H1 (cell line): Measurements from ENCODE around the gene NID1. TPM values are rescaled to one million over a fixed set of nuclear protein-coding genes. Genes with fewer than 3 reads are reported as not detected.

Source experiments
- CTCF ChIA-PET: fragments of 300-600 bp; sonication (Branson Sonifier 250); formaldehyde crosslinking; loops from one replicate; lab custom pipeline; 2021; ENCODE audit not compliant: partially characterized antibody; lab: Charles Lee
- POLR2A ChIA-PET: fragments of 300-600 bp; sonication (Branson Sonifier 250); formaldehyde crosslinking; loops from one replicate; lab custom pipeline; 2021; ENCODE audit warnings: inconsistent platforms; ENCODE audit not compliant: partially characterized antibody; lab: Charles Lee
- DNase-seq, 2 experiments: peaks; one replicate each; pipeline versions ENCODE4 v3.0.0 to v3.0.0-alpha.2; 2010 to 2022; ENCODE audit warnings: low spot score in 2 of 2, low read depth in 1 of 2, mixed read lengths in 1 of 2
- FAIRE-seq: peaks from 2 replicates; lab custom pipeline; 2011; peaks lifted over from hg19 to GRCh38; lab: Jason Lieb, UNC
- H2AFZ ChIP-seq: 2 replicates; pipeline ENCODE4 v1.8.1; 2012; ENCODE audit warnings: low read length, inconsistent platforms
- H2AK5ac ChIP-seq: 2 replicates; pipeline ENCODE4 v1.6.1; 2013; ENCODE audit warnings: low read depth, low read length
- H2BK120ac ChIP-seq: replicated peaks from 2 replicates; pipeline ENCODE3; 2013; ENCODE audit warnings: low read depth, low read length, inconsistent platforms
- H2BK12ac ChIP-seq: 2 replicates; pipeline ENCODE4 v1.6.1; 2013; ENCODE audit warnings: low read depth, low read length
- H2BK15ac ChIP-seq: 2 replicates; pipeline ENCODE4 v1.6.1; 2013; ENCODE audit warnings: low read length
- H2BK20ac ChIP-seq: 2 replicates; pipeline ENCODE4 v1.6.1; 2013; ENCODE audit warnings: low read length
- H2BK5ac ChIP-seq: 2 replicates; pipeline ENCODE4 v1.6.1; 2013; ENCODE audit warnings: low read depth, low read length
- H3K14ac ChIP-seq: 2 replicates; pipeline ENCODE4 v1.6.1; 2013; ENCODE audit warnings: inconsistent platforms; ENCODE audit not compliant: insufficient read length
- H3K18ac ChIP-seq: 2 replicates; pipeline ENCODE4 v1.6.1; 2013; ENCODE audit warnings: low read length; ENCODE audit errors: extremely low read depth
- H3K23ac ChIP-seq: 2 replicates; pipeline ENCODE4 v1.6.1; 2013; ENCODE audit warnings: inconsistent platforms; ENCODE audit not compliant: insufficient read length
- H3K23me2 ChIP-seq: 2 replicates; pipeline ENCODE4 v1.6.1; 2013; ENCODE audit warnings: low read depth, low read length
- H3K27ac ChIP-seq: 2 replicates; pipeline ENCODE4 v1.6.1; 2011; ENCODE audit warnings: low read depth, low read length, inconsistent platforms
- H3K27me3 ChIP-seq, 4 experiments: replicated peaks in 1 of 4; 1 replicate in 1 of 4; 2 replicates in 3 of 4; pipeline versions ENCODE4 v1.6.1 to v1.8.1; 2011 to 2013; ENCODE audit warnings: low read length in 3 of 4, mild to moderate bottlenecking in 3 of 4, inconsistent platforms in 2 of 4, mixed read lengths in 2 of 4, moderate library complexity in 1 of 4; ENCODE audit not compliant: control insufficient read depth in 3 of 4, insufficient read depth in 3 of 4; ENCODE audit errors: extremely low read depth in 1 of 4
- H3K36me3 ChIP-seq, 4 experiments: 2 replicates each; pipeline versions ENCODE4 v1.6.1 to v1.8.1; 2011 to 2013; ENCODE audit warnings: mild to moderate bottlenecking in 4 of 4, low read length in 3 of 4, moderate library complexity in 2 of 4, control low read depth in 1 of 4, inconsistent platforms in 1 of 4; ENCODE audit not compliant: insufficient read depth in 4 of 4, control insufficient read depth in 2 of 4
- H3K4ac ChIP-seq: replicated peaks from 2 replicates; pipeline ENCODE3; 2013; ENCODE audit warnings: low read length, low read depth, mixed read lengths, inconsistent platforms; ENCODE audit not compliant: insufficient read length
- H3K4me1 ChIP-seq, 4 experiments: replicated peaks in 1 of 4; 1 replicate in 1 of 4; 2 replicates in 3 of 4; pipeline versions ENCODE4 v1.6.1 to v1.8.1; 2011 to 2013; ENCODE audit warnings: low read length in 3 of 4, inconsistent platforms in 2 of 4, mixed read lengths in 1 of 4; ENCODE audit not compliant: insufficient read depth in 4 of 4, control insufficient read depth in 3 of 4
- H3K4me2 ChIP-seq, 2 experiments: 2 replicates each; pipeline versions ENCODE4 v1.6.1 to v1.8.1; 2011 to 2013; ENCODE audit warnings: low read depth in 2 of 2, low read length in 2 of 2, control low read depth in 1 of 2, inconsistent platforms in 1 of 2, mild to moderate bottlenecking in 1 of 2; ENCODE audit not compliant: insufficient read depth in 1 of 2
- H3K4me3 ChIP-seq, 4 experiments: fragments of 200-600, 300-600 bp in 1 of 4; sonication (generic), shearing (Covaris generic), sonication (Bioruptor Twin) in 1 of 4; 2 replicates each; pipeline versions ENCODE4 v1.5.1 to v1.8.1; 2011 to 2016; ENCODE audit warnings: low read length in 4 of 4, low read depth in 3 of 4, control low read depth in 2 of 4, inconsistent platforms in 2 of 4, mild to moderate bottlenecking in 2 of 4, mixed read lengths in 1 of 4, moderate library complexity in 1 of 4; ENCODE audit not compliant: insufficient read depth in 2 of 4; ENCODE audit errors: extremely low read depth in 1 of 4
- H3K56ac ChIP-seq: replicated peaks from 2 replicates; pipeline ENCODE3; 2013; ENCODE audit warnings: low read depth, mild to moderate bottlenecking, mixed read lengths, low read length, inconsistent platforms; ENCODE audit not compliant: insufficient read length
- H3K79me1 ChIP-seq: 2 replicates; pipeline ENCODE4 v1.6.1; 2013; ENCODE audit warnings: low read depth, low read length, control low read depth
- H3K79me2 ChIP-seq, 2 experiments: 2 replicates each; pipeline versions ENCODE4 v1.6.1 to v1.8.1; 2012 to 2013; ENCODE audit warnings: low read length in 2 of 2, mild to moderate bottlenecking in 2 of 2, inconsistent platforms in 1 of 2; ENCODE audit not compliant: insufficient read depth in 2 of 2, control insufficient read depth in 1 of 2
- H3K9ac ChIP-seq, 4 experiments: replicated peaks in 1 of 4; 1 replicate in 1 of 4; 2 replicates in 3 of 4; pipeline versions ENCODE4 v1.6.1 to v1.8.1; 2011 to 2013; ENCODE audit warnings: low read depth in 3 of 4, low read length in 3 of 4, control low read depth in 2 of 4, mild to moderate bottlenecking in 2 of 4, moderate library complexity in 2 of 4, inconsistent platforms in 1 of 4; ENCODE audit errors: extremely low read depth in 1 of 4
- H3K9me3 ChIP-seq, 2 experiments: 2 replicates each; pipeline versions ENCODE4 v1.6.1 to v1.8.1; 2012 to 2013; ENCODE audit warnings: mild to moderate bottlenecking in 2 of 2, moderate library complexity in 2 of 2, control low read depth in 1 of 2, inconsistent platforms in 1 of 2, low read depth in 1 of 2, low read length in 1 of 2, mixed read lengths in 1 of 2; ENCODE audit not compliant: insufficient read depth in 2 of 2
- H4K20me1 ChIP-seq, 2 experiments: replicated peaks in 1 of 2; 2 replicates each; pipeline versions ENCODE3 to v1.8.1; 2011 to 2013; ENCODE audit warnings: inconsistent platforms in 2 of 2, low read length in 2 of 2, mild to moderate bottlenecking in 1 of 2; ENCODE audit not compliant: insufficient read depth in 2 of 2, control insufficient read depth in 1 of 2
- H4K5ac ChIP-seq: 2 replicates; pipeline ENCODE4 v1.6.1; 2013; ENCODE audit warnings: low read length, low read depth, mixed read lengths, inconsistent platforms; ENCODE audit not compliant: insufficient read length
- H4K8ac ChIP-seq: 2 replicates; pipeline ENCODE4 v1.8.0; 2013; ENCODE audit warnings: mild to moderate bottlenecking, moderate library complexity, low read length, inconsistent platforms; ENCODE audit not compliant: insufficient read depth; ENCODE audit errors: extremely low read depth
- H4K91ac ChIP-seq: replicated peaks from 2 replicates; pipeline ENCODE3; 2013; ENCODE audit warnings: low read length, mixed read lengths, inconsistent platforms; ENCODE audit not compliant: insufficient read length
- SIX5 ChIP-seq: IDR thresholded peaks from 2 replicates; pipeline ENCODE4 v1.6.1; 2011; ENCODE audit warnings: mild to moderate bottlenecking, low read depth, low read length
- WGBS, 2 experiments: shearing (Covaris generic) in 1 of 2; methylation state at CpG; one replicate each; pipeline versions ENCODE4 v1.1.6 to v1.1.7; 2013 to 2015; ENCODE audit warnings: low lambda C conversion rate in 2 of 2, mixed read lengths in 2 of 2, inconsistent platforms in 1 of 2, low coverage in 1 of 2, missing lambda C conversion rate in 1 of 2; ENCODE audit not compliant: insufficient replicate concordance in 2 of 2, insufficient coverage in 1 of 2, insufficient read length in 1 of 2; ENCODE audit errors: extremely low coverage in 1 of 2, missing lambda C conversion rate in 1 of 2; 5-methylcytosine and 5-hydroxymethylcytosine counted together
- long read RNA-seq, 2 experiments: library from RNA in 1 of 2; library from capped mRNA in 1 of 2; stranded (forward); transcript quantifications; one replicate each; pipeline ENCODE4 v2.0.0, GENCODE V29; 2021; ENCODE audit warnings: inconsistent platforms in 1 of 2
- polyA minus RNA-seq, 3 experiments: library from RNA; depleted of rRNA, polyadenylated mRNA; stranded (reverse); fragments of >200 nt; gene quantifications; 1 replicate in 2 of 3; 2 replicates in 1 of 3; pipeline ENCODE4 v1.2.3, GENCODE V29; 2011
- polyA plus RNA-seq, 7 experiments: library from polyadenylated mRNA; depleted of rRNA in 3 of 7; stranded (reverse) in 5 of 7; unstranded in 2 of 7; fragments of >200 nt in 5 of 7; fragments of 200-250 nt in 2 of 7; gene quantifications; 1 replicate in 5 of 7; 2 replicates in 1 of 7; 4 replicates in 1 of 7; pipeline versions ENCODE4 v1.2.1 to v1.2.3, GENCODE V29; 2011 to 2013; ENCODE audit warnings: missing spikeins in 2 of 7, mixed read lengths in 2 of 7
- total RNA-seq: library from RNA; stranded (reverse); fragmentation: NEBNext Ultra II Directional; extraction: Animal tissue kit (Norgen Biotek cat#: 25700); gene quantifications from 2 replicates; pipeline ENCODE4 v1.2.1, GENCODE V29; 2021

Gene NID1, protein sequence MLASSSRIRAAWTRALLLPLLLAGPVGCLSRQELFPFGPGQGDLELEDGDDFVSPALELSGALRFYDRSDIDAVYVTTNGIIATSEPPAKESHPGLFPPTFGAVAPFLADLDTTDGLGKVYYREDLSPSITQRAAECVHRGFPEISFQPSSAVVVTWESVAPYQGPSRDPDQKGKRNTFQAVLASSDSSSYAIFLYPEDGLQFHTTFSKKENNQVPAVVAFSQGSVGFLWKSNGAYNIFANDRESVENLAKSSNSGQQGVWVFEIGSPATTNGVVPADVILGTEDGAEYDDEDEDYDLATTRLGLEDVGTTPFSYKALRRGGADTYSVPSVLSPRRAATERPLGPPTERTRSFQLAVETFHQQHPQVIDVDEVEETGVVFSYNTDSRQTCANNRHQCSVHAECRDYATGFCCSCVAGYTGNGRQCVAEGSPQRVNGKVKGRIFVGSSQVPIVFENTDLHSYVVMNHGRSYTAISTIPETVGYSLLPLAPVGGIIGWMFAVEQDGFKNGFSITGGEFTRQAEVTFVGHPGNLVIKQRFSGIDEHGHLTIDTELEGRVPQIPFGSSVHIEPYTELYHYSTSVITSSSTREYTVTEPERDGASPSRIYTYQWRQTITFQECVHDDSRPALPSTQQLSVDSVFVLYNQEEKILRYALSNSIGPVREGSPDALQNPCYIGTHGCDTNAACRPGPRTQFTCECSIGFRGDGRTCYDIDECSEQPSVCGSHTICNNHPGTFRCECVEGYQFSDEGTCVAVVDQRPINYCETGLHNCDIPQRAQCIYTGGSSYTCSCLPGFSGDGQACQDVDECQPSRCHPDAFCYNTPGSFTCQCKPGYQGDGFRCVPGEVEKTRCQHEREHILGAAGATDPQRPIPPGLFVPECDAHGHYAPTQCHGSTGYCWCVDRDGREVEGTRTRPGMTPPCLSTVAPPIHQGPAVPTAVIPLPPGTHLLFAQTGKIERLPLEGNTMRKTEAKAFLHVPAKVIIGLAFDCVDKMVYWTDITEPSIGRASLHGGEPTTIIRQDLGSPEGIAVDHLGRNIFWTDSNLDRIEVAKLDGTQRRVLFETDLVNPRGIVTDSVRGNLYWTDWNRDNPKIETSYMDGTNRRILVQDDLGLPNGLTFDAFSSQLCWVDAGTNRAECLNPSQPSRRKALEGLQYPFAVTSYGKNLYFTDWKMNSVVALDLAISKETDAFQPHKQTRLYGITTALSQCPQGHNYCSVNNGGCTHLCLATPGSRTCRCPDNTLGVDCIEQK
- total RNA-seq: 24.9 and 25.4 TPM in 2 replicates
- 20.9 and 32.3 TPM in 2 replicates for polyA plus RNA-seq (2011; rRNA removed)
- 13.5 TPM for polyA plus RNA-seq (2011; cell fraction: cytosol; rRNA removed)
- polyA plus RNA-seq (2011; cell fraction: nucleus; rRNA removed): 41.0 TPM
- polyA plus RNA-seq (2012, experiment 1 of 2): 23.2 to 28.5 TPM (median 24.9 TPM) in 4 replicates
- polyA plus RNA-seq (2012, experiment 2 of 2): 10.7 TPM
- polyA plus RNA-seq (2013, experiment 1 of 2): 82.7 TPM
- 66.1 TPM for polyA plus RNA-seq (2013, experiment 2 of 2)
- polyA minus RNA-seq (2011; rRNA and poly(A)+ RNA removed): 23.0 and 27.1 TPM in 2 replicates
- 21.0 TPM for polyA minus RNA-seq (2011; cell fraction: cytosol; rRNA and poly(A)+ RNA removed)
- 15.5 TPM for polyA minus RNA-seq (2011; cell fraction: nucleus; rRNA and poly(A)+ RNA removed)
- long read RNA-seq, experiment 1, full-length matches to known transcripts: 1 of 23 reads
- long read RNA-seq, experiment 1, partial matches to known transcripts: 11 of 23 reads
- long read RNA-seq, experiment 1, other reads (novel, unspliced or antisense): 11 of 23 reads
- long read RNA-seq, experiment 2, partial matches to known transcripts: 0 of 3 reads
- long read RNA-seq, experiment 2, other reads (novel, unspliced or antisense): 3 of 3 reads

DNA sequence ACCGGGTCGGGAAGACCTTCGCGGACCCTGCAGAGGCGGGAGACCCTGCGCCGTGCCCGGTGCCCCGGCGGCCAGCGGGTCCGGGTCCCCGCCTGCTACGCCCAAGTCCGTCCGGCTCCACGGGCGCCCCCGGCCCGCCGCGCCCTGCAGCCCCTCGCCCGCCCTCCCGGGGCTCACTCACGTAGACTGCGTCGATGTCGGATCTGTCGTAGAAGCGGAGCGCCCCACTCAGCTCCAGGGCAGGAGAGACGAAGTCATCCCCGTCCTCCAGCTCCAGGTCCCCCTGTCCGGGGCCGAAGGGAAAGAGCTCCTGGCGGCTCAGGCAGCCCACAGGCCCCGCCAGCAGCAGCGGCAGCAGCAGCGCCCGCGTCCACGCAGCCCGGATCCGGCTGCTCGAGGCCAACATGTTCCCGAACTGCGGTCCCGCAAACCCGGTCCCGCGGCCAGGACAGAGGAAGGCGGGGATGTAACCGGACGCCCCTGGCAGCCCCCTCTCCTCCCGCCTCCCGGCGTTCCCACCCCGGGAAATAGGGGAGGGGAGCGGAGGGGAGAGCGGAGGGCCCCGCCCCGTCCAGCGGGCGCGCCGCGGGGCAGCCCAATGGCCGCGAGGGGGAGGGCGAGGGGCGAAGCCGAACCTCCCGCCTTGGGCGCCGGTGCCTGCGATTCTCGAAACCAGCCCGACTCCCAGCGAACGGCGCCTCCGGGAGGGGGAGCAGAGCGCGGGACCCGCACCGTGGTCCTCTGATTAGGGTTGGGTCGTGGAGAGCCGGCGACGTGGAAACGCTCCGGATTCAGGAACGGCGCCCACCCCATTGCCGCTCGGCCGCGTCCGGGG, at the start of gene NID1:
TSS of gene NID1 (minus strand) at position 417 of the 835 bp plus-strand sequence. CDS start at position 406, 11 bp downstream.
- H2BK12ac ChIP-seq: no peak within 1 kb of the TSS
- H3K14ac ChIP-seq: no peak within 1 kb of the TSS
- H2BK15ac ChIP-seq: peak within 1 kb of the TSS; percentile 97; the same call in 1 of the 2 replicates
- peak within 1 kb of the TSS; percentile 84; the same call in 1 of the 2 replicates for H2AFZ ChIP-seq
- no peak for FAIRE-seq
- H3K9ac ChIP-seq: peak within 1 kb of the TSS; percentile 57 to 68 (median 64)
- no peak within 1 kb of the TSS for H4K5ac ChIP-seq
- H4K20me1 ChIP-seq: no peaks in the 10 kb centered on the region
- peak within 1 kb of the TSS; percentile 72 for H3K18ac ChIP-seq
- H3K27me3 ChIP-seq: peaks cover 5 to 33% (median 24%) of the 10 kb centered on the region in 4 experiments; a peak in 6 of 7 replicates
- no peaks in the 10 kb centered on the region for H3K36me3 ChIP-seq
- H2AK5ac ChIP-seq: no peak within 1 kb of the TSS
- peak within 1 kb of the TSS; percentile 53 to 76 (median 62) for H3K4me3 ChIP-seq
- H3K23me2 ChIP-seq: peaks cover 11% of the 10 kb centered on the region; the same call in 1 of the 2 replicates
- DNase-seq: peak; percentile 39 to 87
- no peak within 1 kb of the TSS for H2BK120ac ChIP-seq
- no peak within 1 kb of the TSS for H3K23ac ChIP-seq
- H4K91ac ChIP-seq: peak within 1 kb of the TSS; percentile 57
- peak within 1 kb of the TSS; percentile 88 to 99 for H3K4me2 ChIP-seq
- H3K4ac ChIP-seq: no peak within 1 kb of the TSS
- POLR2A ChIA-PET: interaction anchor here (0.6 to 2.2 kb wide), 6 partner anchors 10 to 330 kb away, joined by 3 to 9 read pairs (median 4); no protein-coding TSS in a partner anchor
- no peaks in the 10 kb centered on the region for H3K79me2 ChIP-seq
- 1% methylated on average over 66 of the region's 100 CpGs; no CpG with 5 or more reads in 1 of the 2 experiments for WGBS, 2 experiments
- no peaks in the 10 kb centered on the region; a peak in 1 of 4 replicates for H3K9me3 ChIP-seq
- peaks cover 3 to 11% (median 4%) of the 10 kb centered on the region in 4 experiments; a peak in 5 of 7 replicates for H3K4me1 ChIP-seq
- H4K8ac ChIP-seq: peak within 1 kb of the TSS; percentile 89
- CTCF ChIA-PET: interaction anchor here (0.6 to 1.1 kb wide), 5 partner anchors 35 to 495 kb away, joined by 3 to 4 read pairs (median 3); no protein-coding TSS in a partner anchor
- H3K27ac ChIP-seq: no peak within 1 kb of the TSS
- no peak within 1 kb of the TSS for H2BK20ac ChIP-seq
- H3K79me1 ChIP-seq: no peaks in the 10 kb centered on the region
- no peak within 1 kb of the TSS for H2BK5ac ChIP-seq
- H3K56ac ChIP-seq: no peak within 1 kb of the TSS
- TF ChIP-seq SIX5: 0 out of 2 replicates have a peak, but pooled peaks have one; percentile 7
